Parietal lobe (tissue), 1 donor: ENCODE results near the gene KIAA0513. TPM values are rescaled to one million over a fixed set of nuclear protein-coding genes. Genes with fewer than 3 reads are reported as not detected.

Experiments used
- total RNA-seq: library from RNA; depleted of rRNA; stranded (reverse); fragments of >200 nt; gene quantifications from one replicate; pipeline ENCODE4 v1.2.3, GENCODE V29; 2014

Gene KIAA0513
- total RNA-seq: 66.4 TPM

GRCh38 chr16:85027349-85027957, at the start of gene KIAA0513:
Gene KIAA0513 (plus strand): TSS chr16:85027795. CDS start chr16:85067072, 39,277 bp downstream.

DNA sequence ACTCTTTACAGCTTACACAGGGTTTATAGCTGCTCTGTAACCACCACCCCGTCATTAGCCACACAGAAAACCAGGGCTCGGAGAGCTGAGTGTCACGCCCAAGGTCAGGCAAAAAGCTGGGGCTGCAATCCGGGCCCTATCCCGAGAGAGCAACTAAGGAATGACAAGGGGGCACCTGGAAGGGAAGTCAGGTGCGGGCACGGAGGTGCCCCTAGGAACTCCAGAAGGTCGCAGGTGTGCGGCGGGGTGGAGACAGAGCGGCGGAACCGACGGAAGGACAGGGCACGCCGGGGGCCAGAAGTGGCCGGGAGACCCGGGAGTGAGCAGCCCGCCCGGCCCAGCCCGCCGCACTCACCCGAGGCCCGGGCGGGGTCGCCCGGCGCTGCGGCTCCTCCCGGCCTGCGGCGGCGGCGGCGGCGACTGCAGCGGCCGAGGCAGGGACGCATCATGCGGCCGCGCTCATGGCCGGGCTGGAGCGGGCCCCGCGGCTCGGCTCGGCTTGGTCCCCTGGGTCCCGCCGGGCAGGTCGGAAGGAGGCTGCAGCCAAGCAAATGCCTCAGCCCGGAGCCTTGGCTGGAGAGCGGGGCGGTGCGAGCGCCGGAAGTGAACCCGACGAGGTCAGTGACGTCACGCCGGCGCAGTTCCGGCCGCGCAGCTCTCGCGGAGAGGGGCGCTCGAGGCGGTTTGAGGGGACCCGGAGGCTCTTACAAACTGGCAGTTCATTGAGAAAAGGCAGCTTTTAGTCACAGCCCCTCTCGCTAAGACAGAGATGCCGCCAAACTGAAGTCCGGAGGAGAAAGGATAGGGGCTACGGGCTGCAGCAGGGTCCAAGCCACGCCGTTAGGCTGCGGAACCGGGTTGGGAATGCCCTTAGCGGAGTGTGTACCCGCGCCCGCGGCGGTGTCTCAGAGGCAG, 16.4 kb upstream of the KIAA0513 start, which contains the start of gene ZDHHC7:
ZDHHC7 (minus strand) TSS at position 605 of the 915 bp plus-strand sequence. CDS start 20,917 bp downstream, outside the sequence.

GRCh38 chr16:85112364-85112763, 84.8 kb downstream of the KIAA0513 start, which contains the start of gene CIBAR2:
Gene CIBAR2 (minus strand): TSS chr16:85112472. CDS start chr16:85112352, 120 bp downstream.

Other genes with a start within 250 kb of the KIAA0513 start
- gene CRISPLD2, start 207.8 kb upstream of the KIAA0513 start, total RNA-seq: 1.6 TPM
- gene ZDHHC7, start 16.3 kb upstream of the KIAA0513 start, total RNA-seq: 25.7 TPM
- gene CIBAR2, start 84.7 kb downstream of the KIAA0513 start, total RNA-seq: not detected